Hematopoietic multipotent progenitor cell treated with erythropoietin and hydrocortisone succinate and interleukin-3 and kit ligand, for 17 days (in vitro differentiated cells): Measurements from ENCODE around the gene SH3YL1.

ENCODE experiments used
- DNase-seq: peaks from one replicate; pipeline ENCODE4 v3.0.0-alpha.2; 2015; ENCODE audit warnings: low spot score

Gene SH3YL1

GRCh38 chr2:213932-214693 is 49.7 kb downstream of the SH3YL1 start:
- no peak for DNase-seq

DNA sequence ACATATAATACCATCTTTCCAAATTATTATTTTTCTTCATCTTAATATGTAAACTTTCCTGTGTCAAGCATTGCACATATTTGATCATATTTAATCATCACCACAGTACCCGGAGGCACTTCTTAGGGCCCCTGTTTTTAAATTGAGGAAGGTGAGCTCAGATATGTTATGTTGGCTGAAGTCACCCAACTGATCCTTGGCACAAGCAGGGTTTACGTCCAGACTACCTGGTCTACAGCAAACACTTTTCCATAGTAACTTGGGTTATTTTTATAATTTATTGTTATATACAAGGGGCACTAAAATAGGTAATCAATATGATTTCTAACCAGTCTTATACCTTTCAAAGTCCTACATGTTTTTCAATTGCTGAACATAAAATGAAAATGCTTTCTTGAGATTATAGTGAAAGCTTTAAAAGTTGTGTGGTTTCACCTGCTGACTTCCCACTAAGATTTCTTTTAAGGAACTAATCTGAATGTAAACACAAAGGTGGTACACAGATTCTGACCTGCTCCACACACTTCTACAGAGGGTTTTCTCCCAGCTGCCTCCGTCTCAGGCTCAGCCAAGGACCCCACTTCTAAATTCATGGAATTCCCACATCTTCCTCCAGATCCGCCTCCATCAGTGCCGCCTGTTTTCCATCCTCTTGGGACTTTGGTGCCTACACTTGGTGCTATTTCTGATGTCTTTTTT is 52.2 kb downstream of the SH3YL1 start:
- DNase-seq, result no peak

- no peak for DNase-seq
These were observed 53.2 kb downstream of the SH3YL1 start for GRCh38 chr2:210660-211059.

GRCh38 chr2:209470-209869 is 54.4 kb downstream of the SH3YL1 start:
- DNase-seq, result no peak

GRCh38 chr2:208335-208734 is 55.5 kb downstream of the SH3YL1 start:
- DNase-seq, result no peak

GRCh38 chr2:203984-204383 is 59.8 kb downstream of the SH3YL1 start:
- no peak for DNase-seq

GRCh38 chr2:203401-203800 is 60.4 kb downstream of the SH3YL1 start:
- DNase-seq, result no peak

DNA sequence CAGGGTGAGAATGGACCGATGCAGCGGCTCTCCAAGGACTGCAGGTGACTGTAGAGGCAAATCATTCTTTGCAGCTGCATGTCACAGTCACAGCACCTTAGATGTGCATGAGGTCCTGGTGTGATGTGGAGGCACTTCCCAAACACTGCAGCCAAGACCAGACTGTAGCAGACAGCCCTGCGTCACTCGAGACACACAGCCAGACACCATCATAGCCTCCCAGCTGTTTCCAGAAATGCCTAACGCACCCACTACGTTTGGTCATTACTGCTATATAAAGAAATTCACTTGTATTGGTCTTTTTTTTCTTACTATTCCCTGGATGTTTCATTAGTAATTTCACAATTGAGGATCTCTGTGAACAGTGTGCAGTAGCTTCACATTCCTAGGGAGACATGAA is 60.9 kb downstream of the SH3YL1 start:
- no peak for DNase-seq

GRCh38 chr2:201648-202433 is 62.0 kb downstream of the SH3YL1 start:
- DNase-seq, result no peak

DNA sequence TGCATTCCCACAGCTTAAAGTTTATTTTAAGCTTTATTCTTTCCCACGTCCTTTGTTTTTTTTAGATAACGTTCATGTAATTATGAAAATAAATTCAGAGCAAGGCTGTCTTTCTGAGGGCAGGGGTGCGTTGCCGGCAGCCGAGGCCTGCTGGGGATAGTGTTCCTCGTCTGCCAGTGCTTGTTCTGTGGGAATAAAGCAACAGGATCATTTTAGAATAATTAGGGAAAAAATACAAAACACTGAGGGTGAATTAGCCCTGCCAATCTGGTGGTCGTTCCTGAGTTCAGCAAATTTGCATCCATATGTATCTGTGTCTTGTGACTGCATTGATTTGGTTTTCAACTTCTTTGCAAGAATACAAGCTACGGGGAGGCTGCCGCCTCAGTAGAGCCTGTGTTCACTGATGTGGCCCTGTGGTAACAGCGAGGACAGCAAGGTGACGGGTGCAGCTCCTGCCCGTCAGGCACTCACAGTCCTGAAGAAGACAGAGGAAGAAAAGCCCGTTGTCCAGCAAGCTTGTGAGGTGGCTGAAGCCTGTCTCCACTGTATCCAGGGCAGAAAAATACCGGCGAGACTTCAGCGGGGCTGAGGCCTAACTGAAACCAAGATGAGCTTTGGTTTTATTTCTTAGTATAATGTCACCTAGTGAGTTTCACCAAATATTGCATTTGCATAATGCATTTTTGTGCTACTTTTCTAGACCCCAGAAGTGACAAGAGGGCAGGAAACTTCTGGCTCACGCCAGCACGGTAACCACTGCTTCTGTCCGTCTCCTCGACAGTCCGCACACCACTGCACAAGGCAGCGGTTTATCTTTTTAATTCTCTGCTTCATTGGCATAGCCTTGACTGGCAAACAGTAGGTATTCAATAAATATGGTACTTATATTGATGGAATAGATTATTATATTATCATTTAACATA is 64.5 kb downstream of the SH3YL1 start:
- no peak for DNase-seq

DNA sequence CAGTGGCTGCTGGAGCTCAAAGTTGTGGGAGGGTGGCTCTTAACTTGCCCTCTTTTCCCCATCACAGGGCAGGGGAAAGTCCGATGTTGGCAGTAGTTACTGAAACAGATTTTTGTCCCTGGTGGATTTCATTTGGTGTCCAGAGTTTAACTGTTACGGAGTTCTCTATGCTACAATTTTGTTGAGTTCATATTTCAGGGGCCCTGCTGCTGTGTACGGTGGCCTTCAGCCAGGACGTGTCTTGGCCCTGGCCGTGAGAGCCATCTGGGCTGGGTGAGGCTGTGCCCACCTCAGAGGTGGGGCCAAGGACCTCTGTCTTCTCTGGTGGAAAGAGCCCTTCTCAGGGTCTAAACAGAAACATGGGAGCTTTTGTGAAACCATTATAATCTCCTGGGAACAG is 67.4 kb downstream of the SH3YL1 start:
- no peak for DNase-seq

GRCh38 chr2:195932-196331 is 67.9 kb downstream of the SH3YL1 start:
- no peak for DNase-seq

- no peak for DNase-seq
These were observed 70.6 kb downstream of the SH3YL1 start for GRCh38 chr2:193141-193671.

DNA sequence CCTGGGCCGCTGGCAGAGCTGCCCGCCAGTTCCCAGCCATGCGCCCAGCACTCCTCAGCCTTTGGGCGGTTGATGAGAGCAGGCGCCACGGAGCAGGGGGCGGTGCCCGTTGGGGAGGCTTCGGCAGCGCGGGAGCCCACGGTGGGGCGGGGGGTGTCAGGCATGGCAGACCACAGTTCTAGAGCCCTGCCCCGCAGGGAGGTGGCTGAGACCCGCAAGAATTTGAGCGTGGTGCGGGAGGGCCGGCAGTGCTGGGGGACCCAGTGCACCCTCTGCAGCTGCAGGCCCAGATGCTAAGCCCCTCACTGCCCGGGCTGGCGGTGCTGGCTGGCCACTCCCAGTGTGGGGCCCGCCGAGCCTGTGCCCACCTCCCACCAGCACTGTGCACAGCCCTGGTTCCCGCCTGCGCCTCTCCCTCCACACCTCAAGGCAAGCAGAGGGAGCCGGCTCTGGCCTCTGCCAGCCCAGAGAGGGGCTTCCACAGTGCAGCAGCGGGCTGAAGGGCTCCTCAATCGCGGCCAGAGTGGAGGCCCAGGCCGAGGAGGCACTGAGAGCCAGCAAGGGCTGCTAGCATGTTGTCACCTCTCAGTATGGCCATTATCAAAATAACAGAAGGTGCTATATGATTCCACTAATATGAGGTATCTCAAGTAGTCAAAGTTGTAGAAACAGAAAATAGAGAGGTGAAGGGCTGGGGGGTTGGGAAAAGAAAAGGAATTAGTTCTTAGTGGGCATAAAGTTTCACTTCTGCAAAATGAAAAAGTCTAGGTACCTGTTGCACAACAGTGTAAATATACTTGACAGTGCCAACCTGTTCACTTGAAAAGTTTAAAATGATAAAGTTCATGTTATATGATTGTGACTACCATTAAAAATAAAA is 72.3 kb downstream of the SH3YL1 start:
- DNase-seq, result no peak

DNA sequence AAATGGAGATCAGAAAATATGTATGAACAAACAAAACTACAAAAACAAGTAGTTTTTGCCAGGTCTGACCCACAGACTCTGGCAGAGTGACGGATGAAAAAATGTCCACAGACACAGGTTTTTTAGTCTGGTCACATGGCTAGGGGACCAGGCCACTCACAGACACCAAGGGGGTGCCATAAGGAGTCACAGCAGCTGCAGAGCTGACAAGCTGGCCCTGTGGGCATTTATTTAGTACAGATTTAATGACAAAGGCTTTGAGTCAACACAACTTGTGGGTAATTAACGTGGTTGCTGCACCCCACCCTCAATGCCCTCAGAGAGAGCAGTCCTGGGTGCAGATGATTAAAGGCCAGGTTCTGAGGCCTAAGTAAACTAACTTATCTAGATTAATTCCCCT is 76.0 kb downstream of the SH3YL1 start:
- no peak for DNase-seq

DNA sequence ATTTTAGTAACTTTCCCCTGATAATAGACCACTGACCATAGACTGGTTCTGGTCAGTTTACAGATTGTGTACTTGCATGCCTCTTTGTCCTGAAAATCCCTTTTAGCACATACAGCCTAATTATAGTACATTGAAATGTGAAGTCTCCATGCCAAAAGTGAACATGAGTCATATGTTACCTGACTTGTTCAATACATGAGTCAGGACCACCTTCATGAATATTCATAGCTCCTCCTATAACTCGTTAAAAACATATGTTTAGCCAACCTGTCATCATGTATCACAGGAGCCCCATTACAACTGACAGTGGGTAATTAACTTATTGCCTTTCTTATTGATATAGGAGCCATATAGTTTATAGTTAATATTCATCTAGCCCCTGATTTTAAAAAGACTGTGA is 78.6 kb downstream of the SH3YL1 start:
- DNase-seq, result no peak

GRCh38 chr2:184695-185094 is 79.1 kb downstream of the SH3YL1 start:
- no peak for DNase-seq

DNA sequence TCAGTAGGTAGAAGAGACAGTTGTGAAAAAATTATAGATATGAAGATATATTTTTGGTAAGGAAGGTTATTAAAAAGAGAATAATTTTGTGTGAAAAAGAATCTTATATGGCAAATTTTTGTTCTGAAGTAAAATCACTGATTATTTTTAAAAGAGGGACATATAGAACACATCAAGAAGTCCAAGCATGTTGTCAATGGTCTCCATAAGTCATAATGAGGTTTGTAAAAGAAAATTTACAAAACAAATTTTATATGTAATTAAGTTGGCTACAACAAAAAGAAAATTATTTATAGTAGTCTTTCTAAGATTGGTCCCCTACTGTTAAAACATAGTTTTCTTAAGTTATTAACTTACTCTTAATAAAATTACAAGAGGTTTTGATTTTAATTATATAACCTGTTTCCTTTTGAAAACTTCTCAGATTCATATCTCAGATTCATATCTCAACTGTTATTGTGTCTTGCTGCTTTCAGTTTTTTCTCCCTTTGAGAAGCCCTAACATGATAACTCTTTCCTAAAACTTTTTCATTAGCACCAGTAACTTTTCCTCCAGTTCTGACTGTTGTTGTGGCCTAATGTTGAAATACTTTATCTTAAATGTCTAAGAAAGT is 81.2 kb downstream of the SH3YL1 start:
- DNase-seq, result no peak

DNA sequence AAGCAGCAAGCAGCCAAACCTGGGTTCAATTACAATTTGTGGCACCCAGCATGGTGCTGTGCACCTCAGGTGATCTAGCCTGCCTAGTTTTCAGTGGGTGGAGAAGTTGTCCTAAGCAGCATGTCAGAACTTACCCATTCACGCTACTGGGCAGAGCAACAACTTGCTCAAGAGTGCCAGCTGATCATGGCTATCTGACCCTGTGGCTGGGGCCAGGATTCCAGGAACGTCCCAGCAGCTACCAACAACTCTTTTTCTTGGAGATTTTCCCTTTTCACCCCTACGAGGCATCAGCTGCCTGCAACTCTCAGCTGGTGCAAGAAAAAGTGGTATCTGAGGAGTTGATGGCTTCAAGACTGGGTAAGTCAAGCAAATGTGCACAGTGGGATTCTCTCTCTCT is 83.5 kb downstream of the SH3YL1 start:
- no peak for DNase-seq

DNA sequence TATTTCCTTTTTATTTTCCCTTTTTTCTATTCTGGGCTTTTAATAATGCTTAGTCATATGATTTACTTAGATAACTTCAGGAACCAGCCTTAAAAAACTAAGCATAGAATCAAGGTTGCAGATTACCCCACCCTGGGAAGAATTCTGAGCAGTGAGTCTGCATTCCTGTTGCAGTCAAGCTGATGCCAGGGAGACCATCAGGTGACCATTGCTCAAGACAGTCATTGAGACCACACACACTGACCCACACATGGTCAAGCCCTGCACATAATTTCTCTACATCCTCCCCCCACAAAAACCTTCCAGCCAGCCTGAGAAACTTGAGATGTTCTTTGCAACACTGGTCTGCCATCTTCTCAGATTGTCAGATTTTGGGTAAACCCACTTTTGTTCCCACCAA is 83.9 kb downstream of the SH3YL1 start:
- no peak for DNase-seq
